Stimulated activated memory B cell treated with anti-CD40 and anti-IgM and Interleukin-4, amounts not matched to agents 10 μg/mL and 1 μg/mL and 100 μg/mL, for 72 hours (primary cell): Measurements from ENCODE around the gene HYI.

Experiments
- ATAC-seq: fragments of 150-1000 bp; cut with Tn5 transposase; 2 replicates; pipeline ENCODE4 v1.10.0; 2021
- H3K27ac Mint-ChIP-seq: one replicate; pipeline ENCODE4 v1.8.0; 2022; ENCODE audit warnings: mild to moderate bottlenecking, mixed read lengths
- H3K27me3 Mint-ChIP-seq: one replicate; pipeline ENCODE4 v1.8.0; 2022; ENCODE audit warnings: mixed read lengths
- H3K36me3 Mint-ChIP-seq: one replicate; pipeline ENCODE4 v1.8.0; 2022; ENCODE audit warnings: mixed read lengths
- H3K4me1 Mint-ChIP-seq: one replicate; pipeline ENCODE4 v1.8.0; 2022; ENCODE audit warnings: mixed read lengths
- H3K4me3 Mint-ChIP-seq: one replicate; pipeline ENCODE4 v1.8.0; 2022; ENCODE audit warnings: mild to moderate bottlenecking, moderate library complexity, mixed read lengths
- H3K9me3 Mint-ChIP-seq: one replicate; pipeline ENCODE4 v1.8.0; 2022; ENCODE audit warnings: mixed read lengths

HYI gene

GRCh38 chr1:43442756-43443155 lies 11.0 kb downstream of the HYI start:
- Mint-ChIP-seq H3K4me1 (no peaks in the 10 kb centered on the region), H3K4me3 (no peak overlapping the region), H3K36me3 (peaks cover 79% of the 10 kb centered on the region), H3K9me3 (no peaks in the 10 kb centered on the region), H3K27ac (no peak overlapping the region), H3K27me3 (no peaks in the 10 kb centered on the region)
- ATAC-seq, result no peak

- H3K4me3 Mint-ChIP-seq, result no peak overlapping the region
- no peaks in the 10 kb centered on the region for H3K4me1 Mint-ChIP-seq
- no peaks in the 10 kb centered on the region for H3K9me3 Mint-ChIP-seq
- peaks cover 79% of the 10 kb centered on the region for H3K36me3 Mint-ChIP-seq
- no peak for ATAC-seq
- H3K27ac Mint-ChIP-seq, result no peak overlapping the region
- no peaks in the 10 kb centered on the region for H3K27me3 Mint-ChIP-seq
Measured at GRCh38 chr1:43441894-43442637, 11.7 kb downstream of the HYI start.

GRCh38 chr1:43441166-43441893 lies 12.4 kb downstream of the HYI start:
- Mint-ChIP-seq H3K27me3 (no peaks in the 10 kb centered on the region), H3K36me3 (peaks cover 74% of the 10 kb centered on the region), H3K4me1 (no peaks in the 10 kb centered on the region), H3K9me3 (no peaks in the 10 kb centered on the region), H3K4me3 (no peak overlapping the region), H3K27ac (no peak overlapping the region)
- no peak for ATAC-seq

- ATAC-seq, result no peak
- H3K36me3 Mint-ChIP-seq, result peaks cover 68% of the 10 kb centered on the region
- H3K27ac Mint-ChIP-seq, result no peak overlapping the region
- H3K4me3 Mint-ChIP-seq, result no peak overlapping the region
- no peaks in the 10 kb centered on the region for H3K9me3 Mint-ChIP-seq
- H3K27me3 Mint-ChIP-seq, result no peaks in the 10 kb centered on the region
- H3K4me1 Mint-ChIP-seq, result no peaks in the 10 kb centered on the region
Measured at GRCh38 chr1:43440358-43440757, 13.4 kb downstream of the HYI start.

GRCh38 chr1:43439781-43440180 lies 13.9 kb downstream of the HYI start:
- Mint-ChIP-seq H3K36me3 (peaks cover 67% of the 10 kb centered on the region), H3K9me3 (no peaks in the 10 kb centered on the region), H3K4me1 (no peaks in the 10 kb centered on the region), H3K4me3 (no peak overlapping the region), H3K27ac (no peak overlapping the region), H3K27me3 (no peaks in the 10 kb centered on the region)
- ATAC-seq, result no peak

GRCh38 chr1:43438953-43439581 lies 14.7 kb downstream of the HYI start:
- peaks cover 65% of the 10 kb centered on the region for H3K36me3 Mint-ChIP-seq
- no peak overlapping the region for H3K27ac Mint-ChIP-seq

GRCh38 chr1:43438576-43438952 lies 15.2 kb downstream of the HYI start:
- H3K27me3 Mint-ChIP-seq, result no peaks in the 10 kb centered on the region
- no peaks in the 10 kb centered on the region for H3K9me3 Mint-ChIP-seq
- H3K27ac Mint-ChIP-seq, result no peak overlapping the region
- H3K36me3 Mint-ChIP-seq, result peaks cover 66% of the 10 kb centered on the region
- H3K4me1 Mint-ChIP-seq, result no peaks in the 10 kb centered on the region
- ATAC-seq, result no peak
- H3K4me3 Mint-ChIP-seq, result no peak overlapping the region

More at GRCh38 chr1:43438953-43439581, 14.7 kb downstream of the HYI start:
- no peaks in the 10 kb centered on the region for H3K4me1 Mint-ChIP-seq
- H3K4me3 Mint-ChIP-seq, result no peak overlapping the region
- no peak for ATAC-seq
- H3K9me3 Mint-ChIP-seq, result no peaks in the 10 kb centered on the region
- no peaks in the 10 kb centered on the region for H3K27me3 Mint-ChIP-seq

- Mint-ChIP-seq H3K27me3 (no peaks in the 10 kb centered on the region), H3K36me3 (peaks cover 66% of the 10 kb centered on the region), H3K27ac (no peak overlapping the region), H3K4me1 (no peaks in the 10 kb centered on the region), H3K4me3 (no peak overlapping the region), H3K9me3 (no peaks in the 10 kb centered on the region)
- no peak for ATAC-seq
Measured at GRCh38 chr1:43438006-43438405, 15.7 kb downstream of the HYI start.

GRCh38 chr1:43437031-43437973 lies 16.4 kb downstream of the HYI start:
- no peaks in the 10 kb centered on the region for H3K9me3 Mint-ChIP-seq
- no peak for ATAC-seq
- no peaks in the 10 kb centered on the region for H3K27me3 Mint-ChIP-seq
- no peak overlapping the region for H3K4me3 Mint-ChIP-seq
- H3K27ac Mint-ChIP-seq, result no peak overlapping the region
- peaks cover 67% of the 10 kb centered on the region for H3K36me3 Mint-ChIP-seq
- H3K4me1 Mint-ChIP-seq, result no peaks in the 10 kb centered on the region

GRCh38 chr1:43436371-43436770 lies 17.4 kb downstream of the HYI start:
- H3K4me3 Mint-ChIP-seq, result no peak overlapping the region
- H3K27ac Mint-ChIP-seq, result no peak overlapping the region
- peaks cover 71% of the 10 kb centered on the region for H3K36me3 Mint-ChIP-seq
- no peaks in the 10 kb centered on the region for H3K27me3 Mint-ChIP-seq
- no peaks in the 10 kb centered on the region for H3K9me3 Mint-ChIP-seq
- no peaks in the 10 kb centered on the region for H3K4me1 Mint-ChIP-seq
- no peak for ATAC-seq

GRCh38 chr1:43435146-43436145 lies 18.3 kb downstream of the HYI start:
- peaks cover 72% of the 10 kb centered on the region for H3K36me3 Mint-ChIP-seq

GRCh38 chr1:43434256-43434655 lies 19.5 kb downstream of the HYI start:
- no peaks in the 10 kb centered on the region for H3K4me1 Mint-ChIP-seq
- no peak overlapping the region for H3K4me3 Mint-ChIP-seq
- H3K36me3 Mint-ChIP-seq, result peaks cover 72% of the 10 kb centered on the region
- H3K27ac Mint-ChIP-seq, result no peak overlapping the region
- no peak for ATAC-seq
- H3K9me3 Mint-ChIP-seq, result no peaks in the 10 kb centered on the region
- H3K27me3 Mint-ChIP-seq, result no peaks in the 10 kb centered on the region

More at GRCh38 chr1:43435146-43436145, 18.3 kb downstream of the HYI start:
- Mint-ChIP-seq H3K27ac (no peak overlapping the region), H3K4me3 (no peak overlapping the region), H3K27me3 (no peaks in the 10 kb centered on the region), H3K4me1 (no peaks in the 10 kb centered on the region), H3K9me3 (no peaks in the 10 kb centered on the region)
- no peak for ATAC-seq

GRCh38 chr1:43432907-43433306 lies 20.8 kb downstream of the HYI start:
- Mint-ChIP-seq H3K36me3 (peaks cover 75% of the 10 kb centered on the region), H3K9me3 (no peaks in the 10 kb centered on the region), H3K27me3 (no peaks in the 10 kb centered on the region), H3K4me3 (no peak overlapping the region), H3K27ac (no peak overlapping the region), H3K4me1 (no peaks in the 10 kb centered on the region)
- ATAC-seq, result no peak
